ENCODE data around the gene COL5A2. TPM values are rescaled to one million over a fixed set of nuclear protein-coding genes. Genes with fewer than 3 reads are reported as not detected.

Gene COL5A2
- total and polyA plus RNA-seq, 10 of the 15 experiments (the other 5 are each of a cell fraction or from before 2014, with no cell fraction given): 0.04 to 0.85 (median 0.39) TPM

DNA sequence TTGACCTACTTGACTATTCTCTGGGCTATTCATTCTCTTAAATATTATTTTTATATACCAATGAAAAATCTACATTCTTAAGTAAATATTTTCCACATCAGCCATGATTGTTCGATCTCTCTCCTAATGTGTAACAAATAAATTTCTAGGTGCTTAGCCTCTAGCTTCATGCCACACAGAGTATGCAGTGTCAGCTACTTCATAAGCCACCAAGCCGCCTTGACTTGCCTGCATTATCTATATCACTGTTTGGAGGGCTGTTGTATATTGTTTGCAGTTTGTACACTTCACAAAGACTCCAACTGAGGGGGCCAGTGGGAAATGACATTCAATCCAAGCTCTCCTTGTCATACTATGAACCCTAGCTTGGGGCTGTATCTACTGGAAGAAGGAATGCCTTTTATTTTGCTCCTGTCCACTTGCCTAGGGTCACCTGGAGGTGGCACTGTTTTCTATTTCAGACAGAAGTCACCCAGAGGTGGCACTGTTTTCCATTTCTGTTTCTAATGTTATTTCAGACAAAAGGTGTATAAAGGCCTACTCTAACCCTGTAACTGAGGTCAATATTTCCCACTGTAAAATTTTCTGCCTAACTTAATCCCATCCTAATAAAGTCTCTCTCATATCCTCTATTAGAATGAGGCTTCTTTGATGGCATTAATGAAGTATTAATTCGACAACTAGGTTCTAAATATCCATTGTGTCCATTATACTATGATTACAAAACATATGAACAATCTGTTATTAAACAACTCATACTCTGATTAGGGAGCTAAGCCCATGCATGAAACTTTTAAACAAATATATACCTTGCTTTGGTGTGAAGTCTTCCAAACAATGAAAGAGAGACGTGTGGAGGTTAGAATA lies 36.4 kb downstream of the COL5A2 start:
- CTCF ChIA-PET: interaction anchor here (0.6 to 6.2 kb wide), 60 partner anchors 10 to 1084 kb away, joined by 3 to 51 read pairs (median 4); no protein-coding TSS in a partner anchor
- Histone ChIP-seq H3K4me1 (ENCODE audit: control insufficient read depth, insufficient read depth, low read length) (no peaks in the 10 kb centered on the region), H3K4me3 (no peak overlapping the region), H4K20me1 (ENCODE audit: control insufficient read depth, insufficient read depth) (no peaks in the 10 kb centered on the region), H3K9ac (ENCODE audit: control insufficient read depth, insufficient read depth, low read length) (no peak overlapping the region), H3K79me2 (ENCODE audit: control insufficient read depth, insufficient read depth, low read length) (no peaks in the 10 kb centered on the region), H2AFZ (ENCODE audit: control insufficient read depth, low read depth, low read length) (no peak overlapping the region), H3K27me3 (replicated peaks in 1 of 2; ENCODE audit: control insufficient read depth in 2 of 2, insufficient read depth in 2 of 2, low read length in 1 of 2) (no peaks in the 10 kb centered on the region), H3K36me3 (ENCODE audit: control insufficient read depth in 2 of 2, insufficient read depth in 2 of 2, low read length in 1 of 2) (no peaks in the 10 kb centered on the region), H3K4me2 (ENCODE audit: control insufficient read depth, insufficient read depth) (no peak overlapping the region), H3K9me3 (replicated peaks; ENCODE audit: control insufficient read depth, insufficient read depth, low read length) (no peaks in the 10 kb centered on the region), H3K27ac (ENCODE audit: control insufficient read depth, insufficient read depth) (no peak overlapping the region)
- SMC1A ChIA-PET (ENCODE audit: uncharacterized antibody, unreplicated experiment): interaction anchor here (0.6 to 4.3 kb wide), 27 partner anchors 8 to 616 kb away, joined by 3 to 45 read pairs (median 4); no protein-coding TSS in a partner anchor
- POLR2A ChIA-PET: interaction anchor here (0.5 kb wide), 2 partner anchors 21 to 150 kb away, joined by 4 to 5 read pairs; no protein-coding TSS in a partner anchor
- intact Hi-C loops (cut with micrococcal nuclease; ENCODE audit: unreplicated experiment): loop anchor here (1.0 to 2.0 kb wide), 4 partner anchors 48 to 270 kb away; no protein-coding TSS in a partner anchor
- RAD21 ChIA-PET (ENCODE audit: unreplicated experiment): interaction anchor here (0.6 to 3.4 kb wide), 17 partner anchors 8 to 618 kb away, joined by 3 to 35 read pairs (median 4); no protein-coding TSS in a partner anchor
- in situ Hi-C loops (cut with MboI): no loop called here
- ATAC-seq (peak; percentile 99), FAIRE-seq (no peak), DNase-seq (ENCODE audit: low read depth, low spot score) (peak; percentile 16)
- WGBS (ENCODE audit: insufficient coverage, insufficient replicate concordance, low lambda C conversion rate, missing lambda C conversion rate): 36% methylated on average over 4 of the region's 4 CpGs
- no TSS peak for BruUV-seq (replicated peaks)
- TF ChIP-seq NFXL1 (IDR thresholded peaks at IDR 0.05; ENCODE audit: borderline replicate concordance): no peak
- TF ChIP-seq YY1 (IDR thresholded peaks at IDR 0.05; ENCODE audit: low read depth, low read length): peak; percentile 50; the same call in 1 of the 2 replicates
- TF ChIP-seq SRF (IDR thresholded peaks at IDR 0.05; ENCODE audit: low read depth in 2 of 2, low read length in 2 of 2): no peak
- TF ChIP-seq, protein P1, sequence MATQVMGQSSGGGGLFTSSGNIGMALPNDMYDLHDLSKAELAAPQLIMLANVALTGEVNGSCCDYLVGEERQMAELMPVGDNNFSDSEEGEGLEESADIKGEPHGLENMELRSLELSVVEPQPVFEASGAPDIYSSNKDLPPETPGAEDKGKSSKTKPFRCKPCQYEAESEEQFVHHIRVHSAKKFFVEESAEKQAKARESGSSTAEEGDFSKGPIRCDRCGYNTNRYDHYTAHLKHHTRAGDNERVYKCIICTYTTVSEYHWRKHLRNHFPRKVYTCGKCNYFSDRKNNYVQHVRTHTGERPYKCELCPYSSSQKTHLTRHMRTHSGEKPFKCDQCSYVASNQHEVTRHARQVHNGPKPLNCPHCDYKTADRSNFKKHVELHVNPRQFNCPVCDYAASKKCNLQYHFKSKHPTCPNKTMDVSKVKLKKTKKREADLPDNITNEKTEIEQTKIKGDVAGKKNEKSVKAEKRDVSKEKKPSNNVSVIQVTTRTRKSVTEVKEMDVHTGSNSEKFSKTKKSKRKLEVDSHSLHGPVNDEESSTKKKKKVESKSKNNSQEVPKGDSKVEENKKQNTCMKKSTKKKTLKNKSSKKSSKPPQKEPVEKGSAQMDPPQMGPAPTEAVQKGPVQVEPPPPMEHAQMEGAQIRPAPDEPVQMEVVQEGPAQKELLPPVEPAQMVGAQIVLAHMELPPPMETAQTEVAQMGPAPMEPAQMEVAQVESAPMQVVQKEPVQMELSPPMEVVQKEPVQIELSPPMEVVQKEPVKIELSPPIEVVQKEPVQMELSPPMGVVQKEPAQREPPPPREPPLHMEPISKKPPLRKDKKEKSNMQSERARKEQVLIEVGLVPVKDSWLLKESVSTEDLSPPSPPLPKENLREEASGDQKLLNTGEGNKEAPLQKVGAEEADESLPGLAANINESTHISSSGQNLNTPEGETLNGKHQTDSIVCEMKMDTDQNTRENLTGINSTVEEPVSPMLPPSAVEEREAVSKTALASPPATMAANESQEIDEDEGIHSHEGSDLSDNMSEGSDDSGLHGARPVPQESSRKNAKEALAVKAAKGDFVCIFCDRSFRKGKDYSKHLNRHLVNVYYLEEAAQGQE (IDR thresholded peaks at IDR 0.05; ENCODE audit: low read depth, low read length): no peak
- no peak for TF ChIP-seq TARDBP (IDR thresholded peaks at IDR 0.05; ENCODE audit: borderline replicate concordance)
- TF ChIP-seq, protein P2, sequence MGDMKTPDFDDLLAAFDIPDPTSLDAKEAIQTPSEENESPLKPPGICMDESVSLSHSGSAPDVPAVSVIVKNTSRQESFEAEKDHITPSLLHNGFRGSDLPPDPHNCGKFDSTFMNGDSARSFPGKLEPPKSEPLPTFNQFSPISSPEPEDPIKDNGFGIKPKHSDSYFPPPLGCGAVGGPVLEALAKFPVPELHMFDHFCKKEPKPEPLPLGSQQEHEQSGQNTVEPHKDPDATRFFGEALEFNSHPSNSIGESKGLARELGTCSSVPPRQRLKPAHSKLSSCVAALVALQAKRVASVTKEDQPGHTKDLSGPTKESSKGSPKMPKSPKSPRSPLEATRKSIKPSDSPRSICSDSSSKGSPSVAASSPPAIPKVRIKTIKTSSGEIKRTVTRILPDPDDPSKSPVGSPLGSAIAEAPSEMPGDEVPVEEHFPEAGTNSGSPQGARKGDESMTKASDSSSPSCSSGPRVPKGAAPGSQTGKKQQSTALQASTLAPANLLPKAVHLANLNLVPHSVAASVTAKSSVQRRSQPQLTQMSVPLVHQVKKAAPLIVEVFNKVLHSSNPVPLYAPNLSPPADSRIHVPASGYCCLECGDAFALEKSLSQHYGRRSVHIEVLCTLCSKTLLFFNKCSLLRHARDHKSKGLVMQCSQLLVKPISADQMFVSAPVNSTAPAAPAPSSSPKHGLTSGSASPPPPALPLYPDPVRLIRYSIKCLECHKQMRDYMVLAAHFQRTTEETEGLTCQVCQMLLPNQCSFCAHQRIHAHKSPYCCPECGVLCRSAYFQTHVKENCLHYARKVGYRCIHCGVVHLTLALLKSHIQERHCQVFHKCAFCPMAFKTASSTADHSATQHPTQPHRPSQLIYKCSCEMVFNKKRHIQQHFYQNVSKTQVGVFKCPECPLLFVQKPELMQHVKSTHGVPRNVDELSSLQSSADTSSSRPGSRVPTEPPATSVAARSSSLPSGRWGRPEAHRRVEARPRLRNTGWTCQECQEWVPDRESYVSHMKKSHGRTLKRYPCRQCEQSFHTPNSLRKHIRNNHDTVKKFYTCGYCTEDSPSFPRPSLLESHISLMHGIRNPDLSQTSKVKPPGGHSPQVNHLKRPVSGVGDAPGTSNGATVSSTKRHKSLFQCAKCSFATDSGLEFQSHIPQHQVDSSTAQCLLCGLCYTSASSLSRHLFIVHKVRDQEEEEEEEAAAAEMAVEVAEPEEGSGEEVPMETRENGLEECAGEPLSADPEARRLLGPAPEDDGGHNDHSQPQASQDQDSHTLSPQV (IDR thresholded peaks at IDR 0.05): 0 out of 2 replicates have a peak, but pooled peaks have one; percentile 58
- TF ChIP-seq, protein P3, sequence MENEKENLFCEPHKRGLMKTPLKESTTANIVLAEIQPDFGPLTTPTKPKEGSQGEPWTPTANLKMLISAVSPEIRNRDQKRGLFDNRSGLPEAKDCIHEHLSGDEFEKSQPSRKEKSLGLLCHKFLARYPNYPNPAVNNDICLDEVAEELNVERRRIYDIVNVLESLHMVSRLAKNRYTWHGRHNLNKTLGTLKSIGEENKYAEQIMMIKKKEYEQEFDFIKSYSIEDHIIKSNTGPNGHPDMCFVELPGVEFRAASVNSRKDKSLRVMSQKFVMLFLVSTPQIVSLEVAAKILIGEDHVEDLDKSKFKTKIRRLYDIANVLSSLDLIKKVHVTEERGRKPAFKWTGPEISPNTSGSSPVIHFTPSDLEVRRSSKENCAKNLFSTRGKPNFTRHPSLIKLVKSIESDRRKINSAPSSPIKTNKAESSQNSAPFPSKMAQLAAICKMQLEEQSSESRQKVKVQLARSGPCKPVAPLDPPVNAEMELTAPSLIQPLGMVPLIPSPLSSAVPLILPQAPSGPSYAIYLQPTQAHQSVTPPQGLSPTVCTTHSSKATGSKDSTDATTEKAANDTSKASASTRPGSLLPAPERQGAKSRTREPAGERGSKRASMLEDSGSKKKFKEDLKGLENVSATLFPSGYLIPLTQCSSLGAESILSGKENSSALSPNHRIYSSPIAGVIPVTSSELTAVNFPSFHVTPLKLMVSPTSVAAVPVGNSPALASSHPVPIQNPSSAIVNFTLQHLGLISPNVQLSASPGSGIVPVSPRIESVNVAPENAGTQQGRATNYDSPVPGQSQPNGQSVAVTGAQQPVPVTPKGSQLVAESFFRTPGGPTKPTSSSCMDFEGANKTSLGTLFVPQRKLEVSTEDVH (IDR thresholded peaks at IDR 0.05; ENCODE audit: low read depth, partially characterized antibody): no peak

Measured in GM12878 (cell line).